Colonic mucosa (tissue), 4 donors: ENCODE results near the gene ORC4. TPM values are rescaled to one million over a fixed set of nuclear protein-coding genes. Genes with fewer than 3 reads are reported as not detected.
"Not testable (repeated sequence)": the region's sequence is repeated elsewhere in the genome, so short reads cannot be mapped to it uniquely, and the experiment has no call there.

Source experiments
- DNase-seq: peaks from one replicate; pipeline ENCODE4 v3.0.0-alpha.2; 2020
- H3K27ac ChIP-seq: fragments of 200-600 bp; one replicate; pipeline ENCODE4 v1.8.0; 2021
- H3K27me3 ChIP-seq: fragments of 200-600 bp; one replicate; pipeline ENCODE4 v1.8.0; 2021
- H3K36me3 ChIP-seq: fragments of 200-600 bp; one replicate; pipeline ENCODE4 v1.8.0; 2021
- H3K4me1 ChIP-seq: fragments of 200-600 bp; one replicate; pipeline ENCODE4 v1.8.0; 2021; ENCODE audit warnings: mild to moderate bottlenecking
- H3K4me3 ChIP-seq: fragments of 200-600 bp; one replicate; pipeline ENCODE4 v1.8.0; 2021
- H3K9ac ChIP-seq, 2 donors: one replicate each; pipeline ENCODE4 v1.7.0; 2013; ENCODE audit warnings: control low read depth in 2 of 2, low read depth in 2 of 2, low read length in 2 of 2
- H3K9me3 ChIP-seq: fragments of 200-600 bp; one replicate; pipeline ENCODE4 v1.8.0; 2021
- CTCF ChIP-seq: fragments of 200-600 bp; IDR thresholded peaks from one replicate; pipeline ENCODE4 v1.8.0; 2022; ENCODE audit warnings: antibody characterized with exemption, mild to moderate bottlenecking
- intact Hi-C: fragments of 100-400 bp; cut with DNase I; formaldehyde crosslinking; loops from one replicate; pipeline ENCODE4 v1.14.1; 2022
- total RNA-seq, 2 donors: library from RNA; stranded (reverse); fragmentation: NEBNext Ultra II Directional in 1 of 2; extraction: Animal tissue kit (Norgen Biotek cat#: 25700) in 1 of 2; gene quantifications; one replicate each; pipeline ENCODE4 v1.2.1, GENCODE V29; 2021
- donor health status: healthy.
- donor health status: DM: no; HTN: no; CAD: no.
- donor health status: DM: no; HTN: no; CAD: no.

ORC4 gene
- total RNA-seq, 2 donors from 2014 or later = 42.0 to 42.3 TPM

GRCh38 chr2:148006249-148007007 is 14.1 kb downstream of the ORC4 start:
- DNase-seq = no peak

GRCh38 chr2:148002420-148002819 is 18.1 kb downstream of the ORC4 start:
- H3K9me3 ChIP-seq, H3K27me3 ChIP-seq, H3K27ac ChIP-seq, H3K9ac ChIP-seq, H3K36me3 ChIP-seq, intact Hi-C loops, H3K4me1 ChIP-seq, H3K4me3 ChIP-seq, DNase-seq: not testable (repeated sequence)

More at GRCh38 chr2:148006249-148007007, 14.1 kb downstream of the ORC4 start:
- Histone ChIP-seq H3K36me3 (no peaks in the 10 kb centered on the region), H3K9me3 (no peaks in the 10 kb centered on the region), H3K9ac (no peak overlapping the region), H3K27me3 (no peaks in the 10 kb centered on the region), H3K4me1 (no peaks in the 10 kb centered on the region), H3K4me3 (no peak overlapping the region), H3K27ac (no peak overlapping the region)
- intact Hi-C loops = no loop called here
- TF ChIP-seq CTCF = no peak

GRCh38 chr2:148000095-148000494 is 20.4 kb downstream of the ORC4 start:
- no peaks in the 10 kb centered on the region for H3K27me3 ChIP-seq
- H3K36me3 ChIP-seq = no peaks in the 10 kb centered on the region
- intact Hi-C loops = no loop called here
- H3K9me3 ChIP-seq = no peaks in the 10 kb centered on the region
- TF ChIP-seq CTCF = no peak
- no peak for DNase-seq
- H3K27ac ChIP-seq = no peak overlapping the region
- H3K4me1 ChIP-seq = no peaks in the 10 kb centered on the region
- no peak overlapping the region for H3K4me3 ChIP-seq
- H3K9ac ChIP-seq = no peak overlapping the region

- intact Hi-C loops = no loop called here
These were observed 21.4 kb downstream of the ORC4 start for GRCh38 chr2:147999126-147999525.

GRCh38 chr2:147998203-147998602 is 22.3 kb downstream of the ORC4 start:
- intact Hi-C loops = no loop called here
- Histone ChIP-seq H3K36me3 (no peaks in the 10 kb centered on the region), H3K27me3 (no peaks in the 10 kb centered on the region), H3K4me3 (no peak overlapping the region), H3K9ac (no peak overlapping the region), H3K27ac (no peak overlapping the region), H3K4me1 (no peaks in the 10 kb centered on the region), H3K9me3 (no peaks in the 10 kb centered on the region)
- no peak for TF ChIP-seq CTCF
- no peak for DNase-seq

More at GRCh38 chr2:147999126-147999525, 21.4 kb downstream of the ORC4 start:
- no peaks in the 10 kb centered on the region for H3K27me3 ChIP-seq
- H3K27ac ChIP-seq = no peak overlapping the region
- H3K36me3 ChIP-seq = no peaks in the 10 kb centered on the region
- no peaks in the 10 kb centered on the region for H3K9me3 ChIP-seq
- no peaks in the 10 kb centered on the region for H3K4me1 ChIP-seq
- H3K9ac ChIP-seq = no peak overlapping the region
- no peak for TF ChIP-seq CTCF
- no peak overlapping the region for H3K4me3 ChIP-seq
- no peak for DNase-seq

- intact Hi-C loops = no loop called here
These were observed 23.7 kb downstream of the ORC4 start for GRCh38 chr2:147996828-147997227.

GRCh38 chr2:147994965-147995364 is 25.6 kb downstream of the ORC4 start:
- intact Hi-C loops, DNase-seq, H3K36me3 ChIP-seq, H3K4me3 ChIP-seq, H3K27me3 ChIP-seq, H3K9ac ChIP-seq, H3K4me1 ChIP-seq, H3K27ac ChIP-seq, H3K9me3 ChIP-seq: not testable (repeated sequence)

More at GRCh38 chr2:147996828-147997227, 23.7 kb downstream of the ORC4 start:
- Histone ChIP-seq H3K4me1 (no peaks in the 10 kb centered on the region), H3K27me3 (no peaks in the 10 kb centered on the region), H3K9ac (no peak overlapping the region), H3K4me3 (no peak overlapping the region), H3K27ac (no peak overlapping the region), H3K9me3 (no peaks in the 10 kb centered on the region), H3K36me3 (no peaks in the 10 kb centered on the region)
- no peak for DNase-seq
- TF ChIP-seq CTCF = no peak
